NOMO-1 treated with dmso at 0.1 percent for 144 hours (cell line): ENCODE measurements around the gene NBPF1.
"Not testable (repeated sequence)": the region's sequence is repeated elsewhere in the genome, so short reads cannot be mapped to it uniquely, and the experiment has no call there.

Experiments
- DNase-seq: peaks from one replicate; lab custom pipeline; 2025; ENCODE audit not compliant: unreplicated experiment; lab: John Stamatoyannopoulos, UW

Gene NBPF1

DNA sequence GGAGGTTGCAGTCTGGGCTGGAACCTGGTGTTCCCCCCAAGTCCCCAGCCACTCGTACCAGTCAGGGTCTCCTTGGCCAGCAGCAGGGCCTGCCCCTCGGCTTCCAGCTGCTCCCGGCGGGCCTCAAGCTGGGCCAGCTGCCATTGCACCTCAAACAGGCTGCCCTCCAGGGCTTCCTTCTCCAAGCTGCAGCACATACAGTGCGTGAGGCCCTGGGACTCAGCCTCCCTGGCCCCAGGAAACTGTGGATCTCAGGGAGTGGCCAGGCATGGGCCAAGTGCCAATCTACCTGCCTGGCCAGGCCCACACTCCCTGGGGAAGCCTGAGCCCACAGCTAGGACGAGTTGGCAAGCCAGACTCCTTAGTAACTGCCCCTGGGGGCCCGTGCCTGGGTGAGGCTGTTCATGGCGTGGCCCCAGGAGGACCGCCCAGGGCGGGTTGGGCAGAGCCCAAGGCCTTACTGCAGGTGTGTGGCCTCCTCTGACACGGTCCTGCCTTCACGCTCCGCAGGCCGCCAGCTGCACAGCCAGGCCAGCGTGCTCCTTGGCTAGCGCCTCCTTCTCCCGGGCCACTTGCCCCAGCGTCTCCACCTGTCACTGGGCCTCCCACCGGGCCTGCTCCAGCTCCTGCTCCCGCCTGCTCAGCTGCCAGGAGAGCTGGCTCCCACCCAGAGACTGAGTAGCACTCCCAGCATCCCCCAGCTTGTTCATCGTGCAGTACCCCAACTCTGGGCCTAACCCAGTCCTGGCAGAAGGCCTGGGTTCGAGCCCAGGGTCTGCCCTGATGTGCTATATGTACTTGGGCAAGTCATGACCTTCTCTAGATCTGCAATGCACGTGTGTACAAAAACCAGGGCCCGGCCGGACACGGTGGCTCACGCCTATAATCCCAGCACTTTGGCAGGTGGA, 10.7 kb upstream of the NBPF1 start:
- DNase-seq = not testable (repeated sequence)

GRCh38 chr1:16623337-16623736, 10.0 kb upstream of the NBPF1 start:
- DNase-seq = not testable (repeated sequence)

GRCh38 chr1:16621681-16622315, 8.4 kb upstream of the NBPF1 start:
- not testable (repeated sequence) for DNase-seq

DNA sequence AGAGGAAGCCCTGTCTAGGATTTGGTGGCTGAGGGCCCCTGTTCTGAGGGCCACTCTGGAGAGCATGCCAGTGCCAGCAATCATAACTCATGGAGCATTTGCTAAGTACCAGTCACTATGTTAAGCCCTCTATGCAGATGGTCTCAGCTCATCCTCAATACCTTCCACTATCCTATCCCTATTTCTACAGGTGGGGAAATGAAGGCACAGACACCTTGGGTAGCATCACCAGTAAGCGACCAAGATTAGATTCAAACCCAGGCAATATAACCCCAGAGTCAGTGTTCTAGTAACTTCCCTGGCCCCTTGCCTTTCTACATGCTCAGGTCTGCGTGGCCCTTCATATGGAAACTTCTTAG, 7.9 kb upstream of the NBPF1 start:
- DNase-seq = no peak

GRCh38 chr1:16619803-16620501, 6.6 kb upstream of the NBPF1 start:
- not testable (repeated sequence) for DNase-seq

GRCh38 chr1:16618719-16619118, 5.4 kb upstream of the NBPF1 start:
- DNase-seq = no peak

- no peak for DNase-seq
Measured at GRCh38 chr1:16617778-16618580, 4.6 kb upstream of the NBPF1 start.

- no peak for DNase-seq
Measured at GRCh38 chr1:16617114-16617631, 3.8 kb upstream of the NBPF1 start.

DNA sequence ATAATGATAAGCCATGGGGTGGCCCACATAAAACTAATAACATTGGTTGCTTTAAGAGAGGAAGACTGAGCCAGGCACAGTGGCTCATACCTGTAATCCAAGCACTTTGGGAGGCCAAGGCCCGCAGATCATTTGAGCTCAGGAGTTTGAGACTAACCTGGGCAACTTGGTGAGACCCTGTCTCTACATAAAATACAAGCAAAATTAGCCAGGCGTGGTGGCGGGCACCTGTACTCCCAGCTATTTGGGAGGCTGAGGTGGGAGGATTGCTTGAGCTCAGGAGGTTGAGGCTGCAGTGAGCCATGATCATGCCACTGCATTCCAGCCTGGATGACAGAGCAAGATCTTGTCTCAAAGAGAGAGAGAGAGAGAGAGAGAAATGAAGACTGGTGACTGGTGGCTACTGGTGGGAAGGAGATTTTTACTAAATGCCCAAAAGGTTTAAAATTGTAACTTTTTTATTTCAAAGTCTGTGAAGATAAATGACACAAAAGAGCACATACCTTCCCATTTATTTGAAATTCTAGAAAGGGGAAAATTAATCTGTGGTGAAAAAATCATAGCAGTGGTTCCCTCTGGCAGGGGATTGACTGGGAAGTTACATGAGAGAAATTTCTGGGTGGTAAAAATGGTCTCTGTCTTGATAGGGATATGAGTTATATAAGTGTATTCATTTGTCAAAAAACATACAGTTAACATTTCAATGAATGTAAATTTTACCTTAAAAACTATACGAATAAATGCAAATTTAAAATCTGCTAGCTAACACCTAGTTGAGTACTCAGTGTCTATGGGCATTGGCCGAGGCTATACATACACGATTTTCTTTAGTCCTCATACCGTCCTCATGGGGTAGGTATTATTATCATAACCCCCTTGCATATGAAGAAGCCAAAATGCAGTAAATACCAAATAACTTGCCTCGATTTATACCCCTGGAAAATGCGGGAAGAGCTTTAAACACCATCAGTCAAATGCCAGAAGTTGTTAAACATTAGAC, 2.2 kb upstream of the NBPF1 start:
- no peak for DNase-seq

DNA sequence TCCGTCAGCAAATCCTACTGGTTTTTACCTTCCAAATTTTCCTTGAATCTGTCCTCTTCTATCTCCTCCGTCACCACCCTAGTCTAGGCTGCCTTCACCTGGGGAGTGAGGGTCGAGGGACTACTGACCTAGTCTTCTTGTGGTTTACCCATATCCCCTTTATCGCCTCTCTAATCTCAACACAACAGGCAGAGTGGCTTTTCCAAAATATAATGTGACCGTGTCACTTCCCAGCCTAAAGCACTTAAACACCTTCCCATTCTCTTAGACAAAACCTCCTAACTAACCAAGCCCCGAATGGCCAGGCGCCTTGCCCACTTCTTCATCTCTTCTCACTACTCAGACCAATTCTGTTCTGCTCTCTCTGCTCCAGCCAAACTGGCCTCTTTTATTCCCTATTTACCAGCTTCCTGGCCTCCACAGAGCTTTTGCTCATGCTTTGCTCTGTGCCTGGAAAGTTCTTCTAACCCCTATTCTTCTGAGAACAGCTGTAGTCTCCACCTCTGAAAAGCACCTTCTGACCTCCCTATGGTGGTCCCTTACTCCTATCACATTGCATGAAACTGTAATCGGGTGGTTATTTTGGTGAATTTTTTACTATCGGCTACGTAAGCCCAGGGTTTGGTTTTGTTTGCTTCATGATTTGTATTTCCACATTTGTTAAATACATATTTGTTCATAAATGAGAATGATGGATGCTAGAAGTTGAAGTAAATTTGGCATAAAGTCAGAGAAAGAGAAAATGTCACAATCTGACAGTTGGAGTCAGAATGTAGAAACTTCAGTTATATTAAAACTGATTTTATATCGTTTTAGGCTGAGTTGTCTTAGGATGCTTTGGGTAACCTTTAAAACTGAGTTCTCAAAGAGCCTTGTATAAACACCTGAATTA, 1.2 kb upstream of the NBPF1 start:
- no peak for DNase-seq

- no peak for DNase-seq
Measured at GRCh38 chr1:16612332-16613172, 812 bp downstream of the NBPF1 start.

- not testable (repeated sequence) for DNase-seq
Measured at GRCh38 chr1:16611981-16612331, 1.4 kb downstream of the NBPF1 start.

- not testable (repeated sequence) for DNase-seq
Measured at GRCh38 chr1:16611164-16611563, 2.2 kb downstream of the NBPF1 start.

DNA sequence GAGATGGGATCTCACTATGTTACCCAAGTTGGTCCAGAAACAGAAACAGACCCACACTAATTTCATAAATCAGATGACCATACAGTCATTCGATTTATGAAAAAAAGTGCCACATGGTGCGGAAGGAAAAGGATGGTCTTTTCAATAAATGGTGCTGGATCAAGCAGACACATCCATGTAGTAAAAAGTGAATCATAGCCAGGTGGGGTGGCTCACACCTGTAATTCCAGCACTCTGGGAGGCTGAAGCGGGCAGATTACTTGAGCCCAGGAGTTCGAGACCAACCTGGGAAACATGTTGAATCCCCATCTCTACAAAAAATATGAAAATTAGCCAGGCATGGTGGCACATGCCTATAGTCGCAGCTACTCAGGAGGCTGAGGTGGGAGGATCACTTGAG, 2.8 kb downstream of the NBPF1 start:
- not testable (repeated sequence) for DNase-seq

DNA sequence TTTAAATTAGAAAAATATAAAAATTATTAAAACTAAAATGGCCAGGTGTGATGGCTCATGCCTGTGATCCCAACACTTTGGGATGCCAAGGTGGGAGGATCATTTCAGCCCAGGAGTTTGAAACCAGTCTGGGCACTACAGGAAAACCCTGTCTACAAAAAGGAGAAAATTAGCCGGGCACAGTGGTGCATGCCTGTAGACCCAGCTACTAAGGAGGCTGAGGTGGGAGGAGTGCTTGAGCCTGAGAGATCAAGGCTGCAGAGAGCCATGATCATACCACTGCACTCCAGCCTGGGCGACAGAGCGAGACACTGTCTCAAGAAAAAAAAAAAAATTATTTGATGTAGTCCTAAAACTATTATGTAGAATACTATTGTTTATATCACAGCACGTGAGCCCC, 3.6 kb downstream of the NBPF1 start:
- DNase-seq = not testable (repeated sequence)

GRCh38 chr1:16608838-16609560, 4.4 kb downstream of the NBPF1 start:
- DNase-seq = no peak
